Measurements from ENCODE around the gene CRIP3. TPM values are rescaled to one million over a fixed set of nuclear protein-coding genes. Genes with fewer than 3 reads are reported as not detected.

The CRIP3 gene
- total and polyA plus RNA-seq, 2 of the 13 experiments (the other 11 are each of a cell fraction or from before 2014, with no cell fraction given) = 6.3 to 9.3 TPM

GRCh38 chr6:43267619-43268354, 40.8 kb downstream of the CRIP3 start (continued):
- TF ChIP-seq, protein P1, sequence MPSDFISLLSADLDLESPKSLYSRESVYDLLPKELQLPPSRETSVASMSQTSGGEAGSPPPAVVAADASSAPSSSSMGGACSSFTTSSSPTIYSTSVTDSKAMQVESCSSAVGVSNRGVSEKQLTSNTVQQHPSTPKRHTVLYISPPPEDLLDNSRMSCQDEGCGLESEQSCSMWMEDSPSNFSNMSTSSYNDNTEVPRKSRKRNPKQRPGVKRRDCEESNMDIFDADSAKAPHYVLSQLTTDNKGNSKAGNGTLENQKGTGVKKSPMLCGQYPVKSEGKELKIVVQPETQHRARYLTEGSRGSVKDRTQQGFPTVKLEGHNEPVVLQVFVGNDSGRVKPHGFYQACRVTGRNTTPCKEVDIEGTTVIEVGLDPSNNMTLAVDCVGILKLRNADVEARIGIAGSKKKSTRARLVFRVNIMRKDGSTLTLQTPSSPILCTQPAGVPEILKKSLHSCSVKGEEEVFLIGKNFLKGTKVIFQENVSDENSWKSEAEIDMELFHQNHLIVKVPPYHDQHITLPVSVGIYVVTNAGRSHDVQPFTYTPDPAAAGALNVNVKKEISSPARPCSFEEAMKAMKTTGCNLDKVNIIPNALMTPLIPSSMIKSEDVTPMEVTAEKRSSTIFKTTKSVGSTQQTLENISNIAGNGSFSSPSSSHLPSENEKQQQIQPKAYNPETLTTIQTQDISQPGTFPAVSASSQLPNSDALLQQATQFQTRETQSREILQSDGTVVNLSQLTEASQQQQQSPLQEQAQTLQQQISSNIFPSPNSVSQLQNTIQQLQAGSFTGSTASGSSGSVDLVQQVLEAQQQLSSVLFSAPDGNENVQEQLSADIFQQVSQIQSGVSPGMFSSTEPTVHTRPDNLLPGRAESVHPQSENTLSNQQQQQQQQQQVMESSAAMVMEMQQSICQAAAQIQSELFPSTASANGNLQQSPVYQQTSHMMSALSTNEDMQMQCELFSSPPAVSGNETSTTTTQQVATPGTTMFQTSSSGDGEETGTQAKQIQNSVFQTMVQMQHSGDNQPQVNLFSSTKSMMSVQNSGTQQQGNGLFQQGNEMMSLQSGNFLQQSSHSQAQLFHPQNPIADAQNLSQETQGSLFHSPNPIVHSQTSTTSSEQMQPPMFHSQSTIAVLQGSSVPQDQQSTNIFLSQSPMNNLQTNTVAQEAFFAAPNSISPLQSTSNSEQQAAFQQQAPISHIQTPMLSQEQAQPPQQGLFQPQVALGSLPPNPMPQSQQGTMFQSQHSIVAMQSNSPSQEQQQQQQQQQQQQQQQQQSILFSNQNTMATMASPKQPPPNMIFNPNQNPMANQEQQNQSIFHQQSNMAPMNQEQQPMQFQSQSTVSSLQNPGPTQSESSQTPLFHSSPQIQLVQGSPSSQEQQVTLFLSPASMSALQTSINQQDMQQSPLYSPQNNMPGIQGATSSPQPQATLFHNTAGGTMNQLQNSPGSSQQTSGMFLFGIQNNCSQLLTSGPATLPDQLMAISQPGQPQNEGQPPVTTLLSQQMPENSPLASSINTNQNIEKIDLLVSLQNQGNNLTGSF (CRISPR knock-in tag; IDR thresholded peaks at IDR 0.05) = no peak
- TF ChIP-seq HOXA5 (CRISPR knock-in tag; IDR thresholded peaks at IDR 0.05) (peak; percentile 93; the same call in 1 of the 2 replicates), ELF4 (CRISPR knock-in tag; IDR thresholded peaks at IDR 0.05; ENCODE audit: borderline replicate concordance) (peak; percentile 99), CREM (IDR thresholded peaks at IDR 0.05) (peak; percentile 95), CREM (CRISPR knock-in tag; IDR thresholded peaks at IDR 0.05) (no peak), ZNF615 (CRISPR knock-in tag; IDR thresholded peaks at IDR 0.05; ENCODE audit: borderline replicate concordance) (peak; percentile 98; the same call in 1 of the 2 replicates), SMAD3 (CRISPR knock-in tag; IDR thresholded peaks at IDR 0.05) (peak; percentile 100), BCL6 (CRISPR knock-in tag; IDR thresholded peaks at IDR 0.05) (peak; percentile 98), ZNF18 (CRISPR knock-in tag; IDR thresholded peaks at IDR 0.05; ENCODE audit: insufficient replicate concordance) (peak; percentile 98), ZMYM2 (CRISPR knock-in tag; IDR thresholded peaks at IDR 0.05) (peak; percentile 99), ZNF570 (CRISPR knock-in tag; IDR thresholded peaks at IDR 0.05; ENCODE audit: borderline replicate concordance) (no peak), ZNF83 (CRISPR knock-in tag; IDR thresholded peaks at IDR 0.05; ENCODE audit: borderline replicate concordance) (peak; percentile 98; the same call in 1 of the 2 replicates), ZNF557 (CRISPR knock-in tag; IDR thresholded peaks at IDR 0.05) (peak; percentile 80; the same call in 1 of the 2 replicates), ZKSCAN8 (CRISPR knock-in tag; IDR thresholded peaks at IDR 0.05; ENCODE audit: borderline replicate concordance) (peak; percentile 97), ZNF253 (CRISPR knock-in tag; IDR thresholded peaks at IDR 0.05; ENCODE audit: borderline replicate concordance) (peak; percentile 98; the same call in 1 of the 2 replicates), FLYWCH1 (CRISPR knock-in tag; IDR thresholded peaks at IDR 0.05) (peak; percentile 95; the same call in 1 of the 2 replicates), TERF1 (CRISPR knock-in tag; IDR thresholded peaks at IDR 0.05) (no peak), SIX4 (CRISPR knock-in tag; IDR thresholded peaks at IDR 0.05) (peak; percentile 94), ZNF30 (CRISPR knock-in tag; IDR thresholded peaks at IDR 0.05) (no peak), TOE1 (CRISPR knock-in tag; IDR thresholded peaks at IDR 0.05) (peak; percentile 93; the same call in 1 of the 2 replicates)
- TF ChIP-seq, protein P2, sequence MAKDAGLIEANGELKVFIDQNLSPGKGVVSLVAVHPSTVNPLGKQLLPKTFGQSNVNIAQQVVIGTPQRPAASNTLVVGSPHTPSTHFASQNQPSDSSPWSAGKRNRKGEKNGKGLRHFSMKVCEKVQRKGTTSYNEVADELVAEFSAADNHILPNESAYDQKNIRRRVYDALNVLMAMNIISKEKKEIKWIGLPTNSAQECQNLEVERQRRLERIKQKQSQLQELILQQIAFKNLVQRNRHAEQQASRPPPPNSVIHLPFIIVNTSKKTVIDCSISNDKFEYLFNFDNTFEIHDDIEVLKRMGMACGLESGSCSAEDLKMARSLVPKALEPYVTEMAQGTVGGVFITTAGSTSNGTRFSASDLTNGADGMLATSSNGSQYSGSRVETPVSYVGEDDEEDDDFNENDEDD (CRISPR knock-in tag; IDR thresholded peaks at IDR 0.05; ENCODE audit: borderline replicate concordance) = peak; percentile 97
